ENCODE data around the gene CASP7.
"Not testable (repeated sequence)": the region's sequence is repeated elsewhere in the genome, so short reads cannot be mapped to it uniquely, and the experiment has no call there.

The CASP7 gene

GRCh38 chr10:113754125-113754524 is 74.4 kb downstream of the CASP7 start:
- no peak for DNase-seq (ENCODE audit: low read depth)

GRCh38 chr10:113754768-113755167 is 75.1 kb downstream of the CASP7 start:
- no peak for DNase-seq (ENCODE audit: low read depth)

GRCh38 chr10:113756940-113757543 is 77.3 kb downstream of the CASP7 start:
- DNase-seq (ENCODE audit: low read depth), result no peak

- DNase-seq (ENCODE audit: low read depth), result no peak
These were observed 82.4 kb downstream of the CASP7 start for GRCh38 chr10:113762083-113762482.

GRCh38 chr10:113764582-113764981 is 84.9 kb downstream of the CASP7 start:
- DNase-seq (ENCODE audit: low read depth), result no peak

GRCh38 chr10:113765910-113766309 is 86.2 kb downstream of the CASP7 start:
- DNase-seq (ENCODE audit: low read depth), result no peak

- DNase-seq (ENCODE audit: low read depth), result no peak
These were observed 87.5 kb downstream of the CASP7 start for GRCh38 chr10:113767222-113767621.

GRCh38 chr10:113770346-113770745 is 90.6 kb downstream of the CASP7 start:
- DNase-seq (ENCODE audit: low read depth), result no peak

- DNase-seq (ENCODE audit: low read depth), result not testable (repeated sequence)
These were observed 91.4 kb downstream of the CASP7 start for GRCh38 chr10:113771131-113771530.

GRCh38 chr10:113775686-113776294 is 96.1 kb downstream of the CASP7 start:
- no peak for DNase-seq (ENCODE audit: low read depth)

- DNase-seq (ENCODE audit: low read depth), result no peak
These were observed 96.8 kb downstream of the CASP7 start for GRCh38 chr10:113776553-113776952.

All from stimulated activated CD8-positive, alpha-beta memory T cell treated with anti-CD3 and anti-CD28 coated beads, Interleukin-7, amount 100 ng/mL, for 24 hours (primary cell).